OCI-LY3 (cell line): ENCODE data around the gene CHKA.

Source experiments
- EZH2phosphoT487 ChIP-seq: fragments of 200-600 bp; shearing (Covaris generic); IDR thresholded peaks from 2 replicates; pipeline ENCODE4 v1.6.1; 2018; ENCODE audit warnings: antibody characterized with exemption, mixed run types, low read depth
- TF ChIP-seq, protein P1 (sequence below): fragments of 200-600, 300-600 bp; sonication (generic); IDR thresholded peaks from 2 replicates; pipeline ENCODE4 v1.5.1; 2014; ENCODE audit warnings: antibody characterized with exemption, low read length, low read depth

GRCh38 chr11:68048681-68049508 is 72.3 kb downstream of the CHKA start:
- TF ChIP-seq, protein P1, sequence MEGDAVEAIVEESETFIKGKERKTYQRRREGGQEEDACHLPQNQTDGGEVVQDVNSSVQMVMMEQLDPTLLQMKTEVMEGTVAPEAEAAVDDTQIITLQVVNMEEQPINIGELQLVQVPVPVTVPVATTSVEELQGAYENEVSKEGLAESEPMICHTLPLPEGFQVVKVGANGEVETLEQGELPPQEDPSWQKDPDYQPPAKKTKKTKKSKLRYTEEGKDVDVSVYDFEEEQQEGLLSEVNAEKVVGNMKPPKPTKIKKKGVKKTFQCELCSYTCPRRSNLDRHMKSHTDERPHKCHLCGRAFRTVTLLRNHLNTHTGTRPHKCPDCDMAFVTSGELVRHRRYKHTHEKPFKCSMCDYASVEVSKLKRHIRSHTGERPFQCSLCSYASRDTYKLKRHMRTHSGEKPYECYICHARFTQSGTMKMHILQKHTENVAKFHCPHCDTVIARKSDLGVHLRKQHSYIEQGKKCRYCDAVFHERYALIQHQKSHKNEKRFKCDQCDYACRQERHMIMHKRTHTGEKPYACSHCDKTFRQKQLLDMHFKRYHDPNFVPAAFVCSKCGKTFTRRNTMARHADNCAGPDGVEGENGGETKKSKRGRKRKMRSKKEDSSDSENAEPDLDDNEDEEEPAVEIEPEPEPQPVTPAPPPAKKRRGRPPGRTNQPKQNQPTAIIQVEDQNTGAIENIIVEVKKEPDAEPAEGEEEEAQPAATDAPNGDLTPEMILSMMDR, result no peak
- TF ChIP-seq EZH2phosphoT487, result no peak
